GM21515 (cell line): ENCODE data around the gene CAMK2A.

Source experiments
- ATAC-seq: cut with Tn5 transposase; IDR thresholded peaks from one replicate; pipeline ENCODE4 v1.9.1; 2021; ENCODE audit not compliant: unreplicated experiment

The CAMK2A gene

DNA sequence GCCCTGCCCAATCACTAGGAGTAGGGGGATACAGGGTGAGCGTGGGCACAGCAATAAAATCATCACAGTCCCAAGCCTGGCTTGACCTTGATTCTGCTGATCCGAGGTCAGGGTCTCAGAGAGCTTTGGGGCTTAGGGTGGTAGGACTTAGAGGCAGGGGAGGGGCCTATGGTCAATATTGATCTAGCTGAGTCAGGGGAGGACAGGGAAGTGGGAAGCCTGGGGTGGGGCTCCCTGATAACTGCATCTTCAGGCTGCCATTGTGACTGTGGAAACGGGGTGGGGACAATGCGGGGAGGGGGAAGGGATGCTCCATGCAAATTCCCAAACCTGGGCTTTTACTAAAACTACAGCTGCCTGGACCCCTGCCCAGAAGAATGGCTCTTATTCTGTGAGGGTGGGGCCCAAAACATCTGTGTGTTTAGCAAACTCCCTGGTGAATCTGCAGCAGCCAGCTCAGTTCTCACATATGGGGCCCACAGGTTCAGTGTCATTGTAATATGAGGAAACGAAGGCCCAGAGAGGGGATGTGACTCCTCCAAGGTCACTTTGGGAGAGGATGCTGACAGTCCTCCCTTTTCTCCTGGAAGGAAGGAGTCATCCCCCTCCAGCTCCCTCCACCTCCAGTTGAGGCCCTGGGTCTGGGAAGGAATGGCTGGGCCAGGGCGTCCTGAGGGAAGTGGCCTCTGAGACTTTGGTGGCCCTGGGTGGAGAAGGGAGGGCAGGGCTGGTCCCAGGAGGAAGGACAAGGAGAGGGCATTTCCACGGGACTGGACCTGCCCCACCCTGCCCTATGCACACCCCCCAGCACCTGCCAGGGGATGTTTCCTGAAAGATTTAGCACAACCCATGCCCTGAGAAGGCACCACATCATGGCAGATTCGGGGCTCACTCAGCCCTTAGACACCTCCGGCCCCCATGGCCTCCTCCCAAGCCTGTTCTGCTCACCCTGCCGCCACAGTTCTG is 73.3 kb downstream of the CAMK2A start:
- ATAC-seq: no peak

DNA sequence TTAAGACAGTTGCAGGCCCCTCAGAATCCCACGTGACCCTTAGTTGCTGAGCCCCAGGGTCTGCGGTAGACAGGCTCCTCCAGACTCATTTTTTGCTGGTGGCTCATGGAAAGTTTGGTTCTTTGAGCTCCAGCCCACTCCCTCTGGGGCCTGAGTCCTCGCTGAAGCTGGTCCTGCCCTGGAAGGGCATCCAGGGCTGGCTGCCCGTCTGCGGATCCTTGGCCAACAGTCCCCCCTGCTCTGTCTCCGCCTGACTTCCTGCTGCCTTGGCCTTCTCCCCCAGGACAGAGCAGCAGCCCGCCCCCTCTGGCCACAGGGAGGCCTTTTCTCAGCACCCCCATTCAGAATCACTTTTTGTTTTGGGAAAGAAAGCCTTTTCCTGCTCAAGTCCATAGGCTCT is 75.3 kb downstream of the CAMK2A start:
- ATAC-seq: no peak

DNA sequence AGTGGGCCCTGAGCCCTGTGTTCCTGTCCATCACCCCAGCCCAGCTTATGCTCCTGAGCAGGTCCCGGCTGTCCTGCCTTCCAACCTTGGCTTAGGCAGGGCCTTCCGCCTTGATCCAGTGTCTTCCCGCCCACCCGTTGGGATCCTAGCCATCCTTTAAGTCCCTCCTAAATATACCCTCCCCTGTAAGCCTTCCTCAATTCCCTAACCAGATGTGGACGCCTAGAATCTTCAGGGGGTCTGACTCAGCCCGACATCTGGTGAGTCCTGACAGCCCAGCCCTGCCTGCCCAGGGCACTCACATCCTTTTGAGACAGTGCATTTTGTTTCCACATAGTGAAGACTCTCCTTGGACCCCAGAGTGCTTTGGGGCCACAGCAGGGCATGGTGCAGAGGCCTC is 76.0 kb downstream of the CAMK2A start:
- no peak for ATAC-seq

DNA sequence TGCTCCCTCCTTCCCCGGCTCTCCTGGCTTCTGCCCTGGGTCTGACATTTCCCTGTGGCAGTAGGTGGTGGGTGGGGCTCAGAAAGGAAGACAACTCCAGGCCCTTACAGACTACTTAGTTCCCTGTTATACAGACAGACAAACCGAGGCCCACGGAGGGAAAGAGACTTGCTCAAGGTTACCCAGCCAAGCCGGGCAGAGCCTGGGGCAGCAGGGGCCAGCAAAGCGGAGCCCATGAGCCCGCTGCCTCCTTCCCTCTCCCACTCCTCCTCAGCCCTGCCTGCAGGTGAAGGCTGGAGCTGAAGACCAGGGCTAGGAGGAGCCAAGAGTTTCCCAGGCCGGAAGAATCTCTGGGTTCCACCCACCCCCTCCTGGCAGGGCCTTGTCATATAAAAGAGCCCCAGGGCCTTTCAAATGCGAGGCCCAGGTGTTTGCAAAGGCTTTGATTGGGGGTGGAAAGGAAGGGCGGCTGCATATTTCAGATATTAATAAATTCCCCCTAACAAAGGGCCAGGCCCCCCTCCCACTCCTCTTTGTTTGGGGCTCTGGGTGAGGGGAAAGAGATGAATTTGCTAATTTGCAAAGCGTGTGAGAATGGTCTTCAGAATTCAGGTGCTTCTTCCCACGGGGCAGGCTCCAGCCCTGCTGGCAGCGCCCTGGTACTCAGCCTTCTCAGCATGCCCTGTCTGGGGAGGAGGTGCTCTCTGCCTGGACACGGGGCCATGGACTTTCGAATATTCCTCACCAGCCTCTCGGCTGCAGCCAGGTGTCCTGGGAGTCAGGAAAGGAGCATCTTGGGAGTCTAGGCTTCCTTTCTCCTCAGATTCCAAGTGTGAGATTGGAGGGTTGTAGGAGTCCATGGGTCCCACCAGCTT is 78.2 kb downstream of the CAMK2A start:
- ATAC-seq: no peak

DNA sequence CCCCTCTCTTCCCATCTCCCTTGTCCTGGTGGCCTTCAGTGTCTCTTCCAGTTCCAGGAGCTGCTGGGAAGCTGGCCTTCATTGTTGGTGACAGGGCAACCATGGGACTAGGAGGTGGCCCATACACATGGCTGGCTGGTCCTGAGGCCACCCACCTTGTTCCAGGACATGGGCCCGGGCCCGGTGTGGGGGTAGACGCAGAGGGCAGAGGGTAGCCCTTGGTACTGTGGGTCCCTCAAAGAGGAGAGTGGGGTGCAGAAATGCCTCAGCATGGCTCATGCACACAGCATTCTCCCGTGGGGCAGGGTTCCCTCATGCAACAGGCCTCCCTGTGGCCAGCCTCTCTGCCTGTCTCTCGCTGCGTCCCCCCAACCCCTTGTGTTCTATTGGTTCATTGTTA is 78.9 kb downstream of the CAMK2A start:
- ATAC-seq: no peak

DNA sequence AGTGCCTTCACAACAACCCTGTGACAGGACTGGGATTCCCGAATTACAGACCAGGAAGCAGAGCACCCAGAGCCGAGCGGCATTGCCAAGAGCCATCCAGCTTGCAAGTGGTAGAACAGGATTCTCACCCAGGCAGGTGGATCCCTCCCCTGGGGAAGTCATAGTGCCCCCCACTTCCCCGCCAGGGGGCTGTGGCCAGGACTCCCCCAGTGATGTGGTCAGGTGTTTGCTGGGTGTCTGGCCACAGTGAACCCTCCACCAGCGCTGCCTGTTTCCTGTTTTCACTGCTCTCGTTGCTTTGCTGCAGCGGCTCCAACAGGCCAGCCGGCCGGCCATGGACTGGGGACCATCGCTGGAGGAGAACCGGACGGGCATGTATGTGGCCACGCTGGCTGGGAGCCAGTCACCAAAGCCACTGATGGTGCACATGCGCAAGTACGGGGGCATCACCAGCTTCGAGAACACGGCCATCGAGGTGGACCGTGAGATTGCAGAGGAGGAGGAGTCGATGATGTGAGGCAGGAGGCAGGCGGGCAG is 80.4 kb downstream of the CAMK2A start:
- ATAC-seq: no peak

DNA sequence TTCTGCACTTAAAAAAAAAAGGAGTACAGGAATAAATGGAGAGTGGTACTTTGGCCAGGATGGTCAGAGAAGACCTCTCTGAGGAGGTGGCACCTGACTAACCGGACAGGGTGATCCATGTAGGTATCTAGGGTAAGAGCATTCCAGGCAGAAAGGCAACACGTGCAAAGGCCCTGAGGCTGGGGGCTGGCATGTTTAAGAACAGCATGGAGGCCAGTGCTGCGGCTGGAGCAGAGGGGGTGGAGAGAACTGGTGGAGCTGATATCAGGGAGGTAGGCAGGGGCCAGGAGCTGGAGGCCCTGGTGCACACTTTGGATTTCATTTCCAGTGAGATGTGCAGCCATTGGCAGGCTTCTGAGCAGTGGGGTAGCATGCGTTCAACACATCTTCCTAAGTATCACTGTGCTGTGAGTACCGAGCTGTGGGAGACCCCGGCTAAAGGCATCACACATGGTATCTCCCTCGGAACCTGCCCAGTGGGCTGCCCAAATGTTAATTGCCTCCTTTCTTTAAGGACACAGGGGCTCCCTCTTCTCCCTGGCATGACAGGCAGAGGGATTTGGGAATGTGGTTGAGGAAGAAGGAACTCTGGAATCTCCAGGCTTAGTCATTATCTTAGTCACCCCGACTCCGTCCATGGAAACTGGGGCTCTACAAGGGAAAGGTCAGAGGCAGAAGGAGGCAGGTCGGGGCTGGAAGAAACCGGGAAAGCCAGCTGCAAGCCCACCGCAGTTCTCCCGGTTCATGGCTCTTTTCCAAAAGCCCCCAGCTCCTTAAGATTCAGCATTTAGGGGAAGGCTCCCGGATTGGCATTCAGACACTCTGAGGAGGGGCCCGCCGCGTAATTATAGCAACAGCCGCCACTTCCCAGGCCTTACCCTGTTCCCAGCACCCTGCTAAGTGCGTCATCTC is 81.1 kb downstream of the CAMK2A start:
- no peak for ATAC-seq

DNA sequence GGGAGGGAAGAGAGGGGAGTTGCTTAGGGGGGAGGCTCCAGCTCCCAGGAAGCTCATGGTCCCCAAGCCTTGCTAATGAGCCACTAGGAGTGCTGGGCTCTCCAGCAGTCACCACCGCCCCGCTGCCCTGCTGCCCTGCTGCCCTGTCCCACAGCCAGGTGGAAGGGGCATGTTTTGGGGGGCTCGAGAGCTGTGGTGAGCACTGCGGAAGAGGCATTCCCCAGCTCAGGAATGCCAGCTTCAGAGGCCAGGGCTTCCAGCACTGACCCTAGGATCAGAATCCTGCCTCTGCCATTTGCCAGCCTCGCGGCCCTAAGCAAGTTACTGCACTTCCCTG is 82.8 kb downstream of the CAMK2A start:
- ATAC-seq: no peak

DNA sequence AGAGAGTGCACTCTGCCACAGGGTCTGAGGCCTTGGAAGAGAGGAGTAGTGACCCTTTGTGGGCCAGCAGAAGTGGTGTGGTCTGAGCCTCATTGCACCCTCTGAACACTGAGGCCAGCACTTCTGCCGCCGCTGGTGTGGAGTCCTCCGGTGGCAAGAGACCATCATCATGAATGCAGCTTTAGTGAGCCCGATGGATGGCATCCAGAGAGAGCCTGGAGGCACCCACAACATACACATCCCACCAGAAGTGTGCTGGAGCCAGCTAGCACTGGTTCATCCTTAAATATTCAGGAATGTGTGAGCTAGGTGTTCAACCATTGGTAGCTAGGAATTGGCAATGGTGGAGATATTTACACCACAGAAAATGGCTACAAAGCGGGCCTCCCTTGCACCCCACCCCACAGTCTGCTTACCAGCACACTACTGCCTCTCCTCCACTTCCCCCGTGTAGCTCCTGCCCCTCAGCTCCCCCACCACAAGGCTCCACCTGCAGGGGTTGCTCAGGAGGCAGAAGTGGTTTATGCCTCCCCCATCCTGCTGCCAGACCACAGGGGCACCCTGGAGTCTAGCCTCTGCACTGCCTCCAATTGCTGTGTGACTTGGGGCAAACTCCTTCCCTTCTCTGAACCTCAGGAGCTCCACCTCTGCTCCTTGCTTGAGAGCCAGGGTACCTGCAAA is 83.3 kb downstream of the CAMK2A start:
- ATAC-seq: no peak

DNA sequence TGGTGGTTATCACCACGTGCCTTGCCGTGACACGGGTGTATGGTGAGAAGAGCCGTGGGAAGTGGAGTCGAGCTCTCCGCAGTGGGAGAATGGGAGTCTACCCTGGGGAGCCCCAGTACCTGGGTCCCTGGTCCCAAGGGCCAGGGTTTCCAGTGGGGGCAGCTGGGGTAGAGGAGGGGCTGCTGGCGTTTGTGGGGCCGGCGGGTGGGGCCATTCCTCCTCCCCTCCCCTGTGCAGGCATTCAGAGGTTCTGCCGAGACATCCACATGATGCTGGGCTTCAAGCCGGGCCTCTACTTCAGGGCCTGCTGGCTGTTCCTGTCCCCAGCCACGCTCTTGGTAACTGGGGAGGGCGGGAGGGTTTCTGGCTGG is 85.0 kb downstream of the CAMK2A start:
- ATAC-seq: no peak

DNA sequence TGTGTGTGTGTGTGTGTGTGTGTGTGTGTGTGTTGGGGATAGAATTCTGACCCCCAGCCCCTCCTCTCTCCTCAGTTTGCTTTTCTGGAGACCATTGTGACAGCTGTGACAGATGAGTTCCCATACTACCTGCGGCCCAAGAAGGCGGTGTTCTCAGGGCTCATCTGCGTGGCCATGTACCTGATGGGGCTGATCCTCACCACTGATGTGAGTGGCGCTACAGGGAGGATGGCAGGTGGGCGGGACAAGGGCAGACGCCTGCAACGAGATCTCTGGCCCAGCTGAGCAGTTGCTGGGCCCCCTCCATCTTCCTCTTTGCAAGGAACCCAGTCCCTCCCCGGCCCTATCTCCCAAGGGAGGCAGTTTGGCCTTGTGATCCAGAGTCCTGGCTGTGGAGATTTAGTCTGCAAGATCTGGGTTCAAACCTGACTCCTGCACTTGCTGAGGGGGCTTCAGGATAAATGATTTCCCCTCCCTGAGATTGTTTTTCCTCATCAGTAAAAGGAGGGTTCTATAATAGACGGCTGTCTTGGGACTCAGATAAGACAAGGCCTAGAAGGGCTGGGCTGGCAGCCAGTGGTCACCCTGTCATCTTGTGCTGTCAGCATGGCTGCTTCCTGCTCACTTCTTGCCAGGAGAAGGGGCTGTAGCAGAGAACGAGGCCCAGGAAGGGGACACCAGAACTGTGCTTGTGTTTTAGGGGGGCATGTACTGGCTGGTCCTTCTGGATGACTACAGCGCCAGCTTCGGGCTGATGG is 85.6 kb downstream of the CAMK2A start:
- ATAC-seq: no peak

DNA sequence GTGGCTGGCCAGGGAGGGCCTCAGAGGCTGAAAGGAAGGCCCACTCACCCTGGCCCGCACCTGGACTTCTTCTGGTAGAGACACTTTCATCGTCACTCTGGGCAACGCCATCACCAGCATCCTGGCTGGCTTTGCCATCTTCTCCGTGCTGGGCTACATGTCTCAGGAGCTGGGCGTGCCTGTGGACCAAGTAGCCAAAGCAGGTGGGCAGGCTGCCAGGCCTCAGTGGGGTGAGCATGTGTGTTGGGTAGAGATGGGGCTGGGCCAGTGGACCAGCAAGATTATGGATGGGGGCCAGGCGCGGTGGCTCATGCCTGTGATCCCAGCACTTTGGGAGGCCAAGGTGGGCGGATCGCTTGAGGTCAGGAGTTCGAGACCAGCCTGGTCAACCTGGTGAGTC is 87.1 kb downstream of the CAMK2A start:
- ATAC-seq: no peak

DNA sequence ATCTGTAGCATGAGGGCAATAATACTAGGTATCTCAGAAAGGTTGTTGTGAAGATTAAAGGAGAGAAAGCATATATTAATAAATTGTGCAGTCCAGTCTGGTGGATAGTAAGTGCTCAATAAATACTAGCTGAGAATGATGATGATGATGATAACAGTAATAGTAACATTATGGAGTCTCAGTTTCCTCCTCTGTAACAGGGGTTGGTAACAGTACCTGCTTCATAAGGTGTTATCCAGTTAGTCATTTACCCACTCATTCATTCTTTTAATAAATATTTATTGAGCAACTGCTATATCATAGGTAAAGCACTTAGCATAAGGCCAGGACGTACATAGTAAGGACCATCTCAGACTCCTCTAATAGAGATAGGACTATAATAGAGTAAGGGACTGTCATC is 92.1 kb downstream of the CAMK2A start:
- ATAC-seq: no peak

DNA sequence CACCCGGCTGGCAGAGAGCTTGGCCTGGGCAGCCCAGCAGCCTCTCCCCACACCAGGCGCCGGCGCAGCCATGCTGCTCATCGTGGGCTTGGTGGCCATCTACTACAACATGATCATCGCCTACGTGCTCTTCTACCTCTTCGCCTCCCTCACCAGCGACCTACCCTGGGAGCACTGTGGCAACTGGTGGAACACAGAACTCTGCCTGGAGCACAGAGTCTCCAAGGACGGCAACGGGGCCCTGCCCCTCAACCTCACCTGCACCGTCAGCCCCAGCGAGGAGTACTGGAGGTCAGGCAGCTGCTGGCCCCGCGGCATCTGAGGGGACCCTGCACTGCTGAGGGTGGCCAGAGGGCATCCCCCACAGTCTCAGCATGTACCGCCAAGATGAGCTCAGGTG is 92.6 kb downstream of the CAMK2A start:
- ATAC-seq: no peak

DNA sequence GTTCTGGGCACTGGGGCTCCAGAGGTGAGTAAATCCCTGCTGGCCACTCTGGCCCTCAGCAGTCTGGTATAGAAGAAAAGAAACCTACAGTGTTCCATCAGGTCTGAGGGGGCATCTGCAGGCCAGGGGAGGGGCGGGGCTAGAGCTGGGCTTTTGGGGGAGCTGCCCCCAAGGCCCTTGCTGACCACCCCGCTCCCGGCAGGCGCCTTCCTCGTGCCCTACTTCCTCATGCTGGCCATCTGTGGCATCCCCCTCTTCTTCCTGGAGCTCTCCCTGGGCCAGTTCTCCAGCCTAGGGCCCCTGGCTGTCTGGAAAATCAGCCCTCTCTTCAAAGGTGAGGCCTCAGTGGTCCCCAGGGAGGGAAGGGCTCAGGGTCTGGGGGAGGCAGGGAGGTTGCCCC is 93.1 kb downstream of the CAMK2A start:
- no peak for ATAC-seq

DNA sequence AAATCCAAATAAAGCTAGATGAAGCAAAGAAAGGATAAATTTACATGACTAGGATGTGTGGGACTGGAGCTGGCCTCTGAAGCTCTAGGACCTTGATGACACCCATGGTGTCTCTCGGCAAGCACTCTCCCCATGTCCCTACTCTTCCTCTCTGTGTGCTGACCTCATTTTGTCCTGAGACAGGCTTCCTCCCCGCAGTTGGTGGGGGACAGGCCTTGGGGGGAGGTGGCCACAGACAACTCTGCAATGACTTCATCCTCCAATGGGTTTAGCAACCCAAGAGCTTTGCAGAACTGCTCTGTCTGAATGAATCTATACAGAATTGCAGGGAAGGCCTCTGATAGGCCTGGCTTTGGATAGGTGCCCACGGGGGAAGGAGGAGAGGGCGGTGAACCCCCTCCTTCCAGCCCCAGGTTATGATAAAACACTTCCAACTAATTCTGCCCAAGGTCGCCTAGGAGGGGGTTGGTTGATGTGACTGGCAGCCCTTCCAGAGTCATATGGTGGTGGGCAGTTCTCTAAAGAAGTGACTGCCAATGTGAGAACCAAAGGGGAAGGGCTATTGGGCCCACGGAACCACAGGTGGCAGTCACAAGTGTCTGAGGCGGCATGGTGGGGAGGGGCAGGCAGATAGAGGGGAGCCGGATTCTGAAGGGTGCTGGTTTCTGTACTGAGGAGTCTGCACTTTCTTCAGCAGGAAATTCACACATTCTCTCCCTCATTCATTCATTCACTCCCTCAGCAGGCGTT is 93.7 kb downstream of the CAMK2A start:
- no peak for ATAC-seq

DNA sequence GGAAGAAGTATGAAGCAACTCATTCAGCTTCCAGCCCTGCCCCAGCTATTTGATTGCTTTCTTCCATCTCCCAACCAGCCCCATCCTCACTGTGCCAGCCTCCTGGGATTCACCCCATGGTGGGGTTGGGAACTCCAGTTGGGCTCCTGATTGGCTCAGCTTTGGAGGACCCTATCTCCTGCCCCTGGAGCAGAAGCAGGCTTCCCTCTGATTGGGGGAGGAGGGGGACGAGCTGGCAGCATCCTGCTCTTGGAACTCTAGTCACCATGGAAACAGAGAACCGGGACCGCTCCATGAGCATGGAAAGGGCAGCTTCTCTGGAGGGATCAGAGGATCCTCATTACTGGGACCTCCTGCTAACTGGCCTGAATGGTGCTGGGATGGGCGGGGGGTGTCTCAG is 97.1 kb downstream of the CAMK2A start:
- ATAC-seq: no peak

DNA sequence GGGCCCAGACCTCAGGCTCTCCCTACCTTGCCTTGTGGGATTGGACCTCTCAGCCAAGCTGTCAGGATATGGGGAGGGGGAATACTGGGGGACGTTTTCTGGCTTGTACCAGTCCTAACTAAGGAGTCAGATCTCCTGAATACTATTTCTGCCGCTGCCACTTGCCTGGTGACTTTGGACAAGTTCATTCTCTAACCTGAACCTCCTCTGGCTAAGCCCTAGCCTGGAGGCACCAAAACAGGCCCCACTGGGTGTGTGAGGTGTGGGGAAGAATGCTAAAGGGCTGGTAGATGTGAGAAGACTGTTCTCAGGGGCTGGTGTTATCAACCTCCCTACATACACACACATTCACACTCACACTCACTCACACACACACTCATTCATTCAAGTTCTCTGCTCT is 98.6 kb downstream of the CAMK2A start:
- no peak for ATAC-seq

DNA sequence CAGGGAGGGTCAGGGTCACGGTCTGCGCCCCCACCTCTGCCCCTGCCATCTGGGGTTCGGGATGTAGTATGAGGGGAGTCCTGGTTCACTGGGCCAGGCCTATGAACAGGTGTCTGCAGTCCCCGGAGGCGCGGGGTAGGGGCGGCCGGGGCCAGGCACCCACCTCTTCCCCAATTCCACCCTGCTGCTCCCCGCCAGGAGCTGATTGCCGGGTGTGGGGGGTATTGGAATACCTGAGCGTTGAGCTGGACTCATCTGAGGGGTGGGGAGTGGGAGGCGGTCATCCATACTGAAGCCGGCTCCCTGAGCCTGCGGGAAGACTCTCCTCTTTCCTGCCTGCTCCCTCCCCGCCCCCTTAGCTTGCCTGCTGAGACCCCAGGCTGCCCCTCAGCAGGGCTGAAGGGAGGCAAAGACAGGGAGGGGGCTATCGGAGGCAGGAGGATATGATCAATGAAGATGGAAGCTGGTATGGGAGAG is 99.0 kb downstream of the CAMK2A start:
- ATAC-seq: no peak
